Effector CD8-positive, alpha-beta T cell (primary cell): Measurements from ENCODE around the gene KCNJ11.
A peak's percentile ranks its signal among the peaks of the same experiment; 100 is the strongest.

Experiments used
- DNase-seq: peaks from one replicate; lab custom pipeline; 2025; lab: John Stamatoyannopoulos, UW

The KCNJ11 gene

GRCh38 chr11:17366495-17366894 lies 22.0 kb downstream of the KCNJ11 start:
- no peak for DNase-seq

- peak; percentile 41 for DNase-seq
These were observed 33.9 kb downstream of the KCNJ11 start for GRCh38 chr11:17354601-17354991.

- DNase-seq: no peak
These were observed 34.4 kb downstream of the KCNJ11 start for GRCh38 chr11:17353821-17354600.

GRCh38 chr11:17352950-17353820 lies 35.3 kb downstream of the KCNJ11 start:
- peak; percentile 45 for DNase-seq

- peak; percentile 64 for DNase-seq
These were observed 36.8 kb downstream of the KCNJ11 start, which contains the start of gene NCR3LG1 for GRCh38 chr11:17351510-17352176. NCR3LG1 (plus strand) TSS chr11:17351800; CDS start chr11:17351970, 170 bp downstream.

GRCh38 chr11:17351172-17351509 lies 37.3 kb downstream of the KCNJ11 start:
- DNase-seq: no peak

- no peak for DNase-seq
These were observed 37.8 kb downstream of the KCNJ11 start for GRCh38 chr11:17350455-17351171.

- no peak for DNase-seq
These were observed 40.8 kb downstream of the KCNJ11 start for GRCh38 chr11:17347676-17348075.

GRCh38 chr11:17343907-17344306 lies 44.6 kb downstream of the KCNJ11 start:
- no peak for DNase-seq

- no peak for DNase-seq
These were observed 45.2 kb downstream of the KCNJ11 start for GRCh38 chr11:17343257-17343656.
